IMR-90 (cell line): ENCODE data around the gene MAFF. TPM values are rescaled to one million over a fixed set of nuclear protein-coding genes. Genes with fewer than 3 reads are reported as not detected.

Experiments used
- ATAC-seq: fragments of 200-7000 bp; cut with Tn5 transposase; 2 replicates; pipeline ENCODE4 v1.9.1; 2020; ENCODE audit warnings: low read depth, mild to moderate bottlenecking, moderate library complexity
- BruUV-seq: library from RNA; stranded (reverse); fragments of 400-500 nt; replicated peaks from 2 replicates; lab custom pipeline; 2021; lab: Mats Ljungman, UMichigan
- CTCF ChIA-PET: fragments of 300-600 bp; formaldehyde crosslinking; extraction: SDS; loops from one replicate; lab custom pipeline; 2021; ENCODE audit warnings: antibody characterized with exemption; lab: Yijun Ruan, JAX
- POLR2A ChIA-PET: fragments of 300-600 bp; sonication (Branson Sonifier 250); formaldehyde crosslinking; loops from one replicate; lab custom pipeline; 2022; ENCODE audit warnings: antibody characterized with exemption; ENCODE audit not compliant: unreplicated experiment; lab: Charles Lee
- DNase-seq: peaks from one replicate; pipeline ENCODE4 v3.0.0; 2013
- H2AFZ ChIP-seq: replicated peaks from 2 replicates; pipeline ENCODE3; 2013; ENCODE audit warnings: low read length, mild to moderate bottlenecking; ENCODE audit not compliant: poor library complexity
- H2AK5ac ChIP-seq: 2 replicates; pipeline ENCODE4 v1.6.1; 2013; ENCODE audit warnings: low read depth, low read length, inconsistent platforms
- H2AK9ac ChIP-seq: replicated peaks from 2 replicates; pipeline ENCODE3; 2013; ENCODE audit warnings: mild to moderate bottlenecking, low read depth, low read length, moderate library complexity; ENCODE audit not compliant: poor library complexity
- H2BK120ac ChIP-seq: 2 replicates; pipeline ENCODE4 v1.6.1; 2013; ENCODE audit warnings: low read depth, low read length, inconsistent platforms
- H2BK15ac ChIP-seq: 3 replicates; pipeline ENCODE4 v1.6.1; 2013; ENCODE audit warnings: low read depth, low read length, inconsistent platforms
- H2BK20ac ChIP-seq: 2 replicates; pipeline ENCODE4 v1.6.1; 2013; ENCODE audit warnings: low read depth, mild to moderate bottlenecking, inconsistent platforms, low read length, moderate library complexity
- H2BK5ac ChIP-seq: 2 replicates; pipeline ENCODE4 v1.6.1; 2013; ENCODE audit warnings: mild to moderate bottlenecking, low read depth, low read length, inconsistent platforms; ENCODE audit not compliant: poor library complexity, severe bottlenecking
- H3K14ac ChIP-seq: replicated peaks from 2 replicates; pipeline ENCODE4 v1.6.1; 2013; ENCODE audit warnings: low read depth, low read length, inconsistent platforms
- H3K18ac ChIP-seq: 2 replicates; pipeline ENCODE4 v1.6.1; 2013; ENCODE audit warnings: low read depth, low read length, control low read depth
- H3K23ac ChIP-seq: 2 replicates; pipeline ENCODE4 v1.6.1; 2013; ENCODE audit warnings: low read depth, low read length, inconsistent platforms
- H3K27ac ChIP-seq: 2 replicates; pipeline ENCODE4 v1.5.1; 2013; ENCODE audit warnings: mild to moderate bottlenecking, control low read depth, low read length; ENCODE audit not compliant: insufficient read depth
- H3K27me3 ChIP-seq: 2 replicates; pipeline ENCODE4 v1.6.1; 2013; ENCODE audit warnings: low read length; ENCODE audit not compliant: control insufficient read depth, insufficient read depth
- H3K36me3 ChIP-seq: 2 replicates; pipeline ENCODE4 v1.6.1; 2013; ENCODE audit warnings: low read length, mixed read lengths; ENCODE audit not compliant: control insufficient read depth, insufficient read depth
- H3K4ac ChIP-seq: 2 replicates; pipeline ENCODE4 v1.6.1; 2013; ENCODE audit warnings: low read depth, low read length, inconsistent platforms
- H3K4me1 ChIP-seq: 2 replicates; pipeline ENCODE4 v1.6.1; 2013; ENCODE audit warnings: low read length, mixed read lengths; ENCODE audit not compliant: control insufficient read depth, insufficient read depth
- H3K4me2 ChIP-seq: 2 replicates; pipeline ENCODE4 v1.6.1; 2013; ENCODE audit warnings: low read depth, mild to moderate bottlenecking, control low read depth, low read length, moderate library complexity
- H3K4me3 ChIP-seq: 2 replicates; pipeline ENCODE4 v1.5.1; 2013; ENCODE audit warnings: low read depth, mild to moderate bottlenecking, control low read depth, low read length, moderate library complexity; ENCODE audit not compliant: insufficient read depth
- H3K56ac ChIP-seq: 2 replicates; pipeline ENCODE4 v1.6.1; 2013; ENCODE audit warnings: low read length, inconsistent platforms; ENCODE audit not compliant: insufficient read depth; ENCODE audit errors: extremely low read depth
- H3K79me1 ChIP-seq, 2 experiments: 2 replicates each; pipeline ENCODE4 v1.6.1; 2013; ENCODE audit warnings: low read length in 2 of 2, inconsistent platforms in 1 of 2, low read depth in 1 of 2
- H3K9ac ChIP-seq: 2 replicates; pipeline ENCODE4 v1.6.1; 2013; ENCODE audit warnings: low read depth, low read length, control low read depth
- H3K9me1 ChIP-seq: 2 replicates; pipeline ENCODE4 v1.6.1; 2013; ENCODE audit warnings: low read length, inconsistent platforms; ENCODE audit not compliant: insufficient read depth
- H3K9me3 ChIP-seq: 2 replicates; pipeline ENCODE4 v1.6.1; 2013; ENCODE audit warnings: low read length; ENCODE audit not compliant: control insufficient read depth, insufficient read depth
- H4K20me1 ChIP-seq: 2 replicates; pipeline ENCODE4 v1.6.1; 2013; ENCODE audit warnings: low read length, inconsistent platforms; ENCODE audit not compliant: insufficient read depth
- H4K5ac ChIP-seq: 2 replicates; pipeline ENCODE4 v1.6.1; 2013; ENCODE audit warnings: mild to moderate bottlenecking, low read depth, low read length, control low read depth
- H4K8ac ChIP-seq, 2 experiments: 2 replicates each; pipeline ENCODE4 v1.6.1; 2013; ENCODE audit warnings: low read depth in 2 of 2, low read length in 2 of 2, control low read depth in 1 of 2, inconsistent platforms in 1 of 2
- H4K91ac ChIP-seq: 2 replicates; pipeline ENCODE4 v1.6.1; 2013; ENCODE audit warnings: low read depth, low read length, inconsistent platforms; ENCODE audit not compliant: insufficient read depth
- CEBPB ChIP-seq: IDR thresholded peaks from 2 replicates; pipeline ENCODE4 v1.6.1; 2012; ENCODE audit warnings: low read depth, low read length, improper control_type of control experiment
- CHD1 ChIP-seq: IDR thresholded peaks from 2 replicates; pipeline ENCODE4 v1.6.1; 2012; ENCODE audit warnings: low read depth, low read length, improper control_type of control experiment
- MAFK ChIP-seq: IDR thresholded peaks from 2 replicates; pipeline ENCODE4 v1.6.1; 2012; ENCODE audit warnings: low read depth, low read length, improper control_type of control experiment
- MXI1 ChIP-seq: IDR thresholded peaks from 2 replicates; pipeline ENCODE4 v1.6.1; 2012; ENCODE audit warnings: low read depth, mild to moderate bottlenecking, low read length, moderate library complexity, borderline replicate concordance
- NFE2L2 ChIP-seq: fragments of 150-350 bp; IDR thresholded peaks from 2 replicates; pipeline ENCODE4 v1.6.1; 2016; ENCODE audit warnings: low read depth, mild to moderate bottlenecking, low read length
- POLR2A ChIP-seq: IDR thresholded peaks from 2 replicates; pipeline ENCODE4 v1.6.1; 2012; ENCODE audit warnings: mild to moderate bottlenecking, low read depth, low read length
- RCOR1 ChIP-seq: IDR thresholded peaks from 2 replicates; pipeline ENCODE4 v1.6.1; 2012; ENCODE audit warnings: mild to moderate bottlenecking, low read length, improper control_type of control experiment; ENCODE audit not compliant: insufficient replicate concordance
- SMC3 ChIP-seq: fragments of 150-350 bp; IDR thresholded peaks from 2 replicates; pipeline ENCODE4 v1.6.1; 2016; ENCODE audit warnings: low read depth, mild to moderate bottlenecking, antibody characterized with exemption, low read length, moderate library complexity
- USF2 ChIP-seq: fragments of 150-350 bp; IDR thresholded peaks from 2 replicates; pipeline ENCODE4 v1.6.1; 2017; ENCODE audit warnings: mild to moderate bottlenecking, antibody characterized with exemption, low read length, low read depth
- WGBS, 2 experiments: methylation state at CpG; one replicate each; pipeline versions ENCODE4 v1.1.5 to v1.1.7; 2013; ENCODE audit warnings: missing lambda C conversion rate in 2 of 2; ENCODE audit not compliant: insufficient read length in 1 of 2; ENCODE audit errors: extremely low coverage in 2 of 2; 5-methylcytosine and 5-hydroxymethylcytosine counted together
- dilution Hi-C: fragments of 300-500 bp; cut with HindIII; formaldehyde crosslinking; loops from one replicate; pipeline ENCODE4 v1.14.3; 2018; ENCODE audit warnings: low sequenced_read_pairs; ENCODE audit not compliant: unreplicated experiment
- in situ Hi-C: fragments of 300-500 bp; cut with MboI; formaldehyde crosslinking; loops from 3 replicates; pipeline ENCODE4 v1.14.3; 2019; ENCODE audit warnings: low sequenced_read_pairs, inconsistent platforms, mixed read lengths
- intact Hi-C: fragments of 100-400 bp; cut with micrococcal nuclease; formaldehyde crosslinking; loops from 2 replicates; pipeline ENCODE4 v1.10.0; 2022
- polyA plus RNA-seq, 3 experiments: library from polyadenylated mRNA; depleted of rRNA; stranded (reverse); fragments of >200 nt; gene quantifications; 2 replicates each; pipeline ENCODE4 v1.2.3, GENCODE V29; 2012; ENCODE audit warnings: low replicate concordance in 1 of 3
- total RNA-seq: library from RNA; depleted of rRNA; stranded (reverse); fragments of >200 nt; gene quantifications from 2 replicates; pipeline ENCODE4 v1.2.3, GENCODE V29; 2012
- TF ChIP-seq, protein P1 (sequence below): conservative IDR thresholded peaks from 2 replicates; pipeline ENCODE4 v1.5.1; 2012; ENCODE audit warnings: mild to moderate bottlenecking, low read depth, low read length, improper control_type of control experiment

MAFF gene
- total and polyA plus RNA-seq, 2 of the 4 experiments (the other 2 are of a cell fraction) = 18.3 to 25.9 TPM

DNA sequence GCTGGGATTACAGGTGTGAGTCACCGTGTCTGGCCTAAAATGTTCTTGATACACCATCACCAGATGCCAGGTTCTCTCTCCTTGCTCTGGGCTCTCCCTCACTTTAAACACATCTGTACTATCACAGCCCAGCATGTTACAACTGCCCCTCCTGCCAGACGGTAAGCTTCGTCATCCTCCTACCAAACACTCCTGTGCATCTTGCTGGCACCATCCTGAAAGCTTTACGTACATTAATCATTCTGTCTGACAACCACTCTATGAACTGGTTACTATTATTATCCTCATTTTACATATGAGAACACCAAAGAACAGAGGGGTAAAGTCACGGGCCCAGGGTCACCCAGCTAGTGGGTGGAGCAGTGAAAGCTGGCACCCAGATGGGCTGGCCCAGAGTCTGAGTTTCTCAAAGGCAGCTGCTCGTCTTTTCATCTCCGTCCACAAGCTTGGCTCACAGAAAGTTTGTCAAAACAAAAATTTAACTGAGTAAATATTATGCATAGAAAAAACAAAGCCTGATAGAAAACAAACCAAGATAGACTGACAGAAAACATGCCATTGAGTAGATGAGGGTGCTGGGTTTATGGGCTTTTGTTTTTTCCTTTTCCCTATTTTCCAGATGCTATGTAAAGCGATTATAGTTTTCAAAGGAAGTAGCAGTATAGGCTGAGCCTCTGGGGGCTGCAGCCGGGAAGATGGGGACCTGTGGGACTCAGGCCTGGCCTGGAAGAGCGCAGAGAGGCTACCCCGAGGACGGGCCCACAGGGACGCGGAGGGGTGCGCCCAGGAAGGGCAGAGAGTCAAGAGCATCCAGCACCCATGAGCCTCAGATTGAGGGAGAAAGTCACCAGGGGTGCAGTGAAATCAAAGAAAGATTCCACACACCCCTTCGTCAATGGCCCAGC lies 29.6 kb upstream of the MAFF start (continued):
- TF ChIP-seq RCOR1 = no peak
- no peak for TF ChIP-seq MAFK

GRCh38 chr22:38172832-38173640 lies 28.8 kb upstream of the MAFF start:
- Histone ChIP-seq H2BK15ac (peak overlapping the region; percentile 84; the same call in 2 of the 3 replicates), H4K20me1 (no peaks in the 10 kb centered on the region), H2BK20ac (peak overlapping the region; percentile 46), H2AK5ac (peak overlapping the region; percentile 82), H3K27me3 (no peaks in the 10 kb centered on the region), H2BK5ac (peak overlapping the region; percentile 3), H3K79me1 (peaks cover 0 to 27% of the 10 kb centered on the region in 2 experiments; a peak in 2 of 4 replicates), H2AFZ (peak overlapping the region; percentile 79), H2BK120ac (peak overlapping the region; percentile 29), H3K14ac (peak overlapping the region; percentile 51), H4K5ac (peak overlapping the region; percentile 69), H3K9me3 (no peaks in the 10 kb centered on the region), H3K4me2 (peak overlapping the region; percentile 14; the same call in 1 of the 2 replicates), H3K27ac (peak overlapping the region; percentile 30), H3K9me1 (peaks cover 25% of the 10 kb centered on the region), H4K8ac (peak overlapping the region; percentile 12 to 79; a peak in 3 of 4 replicates), H3K18ac (peak overlapping the region; percentile 47), H3K9ac (no peak overlapping the region), H4K91ac (peak overlapping the region; percentile 81), H3K36me3 (no peaks in the 10 kb centered on the region), H3K23ac (peak overlapping the region; percentile 23; the same call in 1 of the 2 replicates), H3K4me1 (peaks cover 26% of the 10 kb centered on the region), H3K4me3 (no peak overlapping the region), H3K4ac (peak overlapping the region; percentile 43), H2AK9ac (peak overlapping the region; percentile 85), H3K56ac (no peak overlapping the region)
- in situ Hi-C loops = no loop called here
- DNase-seq = peak; percentile 65
- intact Hi-C loops = no loop called here
- ChIA-PET POLR2A (interaction anchor here (0.6 kb wide), 1 partner anchor 42 kb away, joined by 3 read pairs; no protein-coding TSS in a partner anchor), CTCF (no interaction called here)
- dilution Hi-C loops = no loop called here
- no TSS peak for BruUV-seq
- 0% methylated on average over 2 of the region's 16 CpGs; no CpG with 5 or more reads in 1 of the 2 experiments for WGBS, 2 experiments
- 0 out of 2 replicates have a peak, but pooled peaks have one; percentile 3 for ATAC-seq
- TF ChIP-seq RCOR1 = no peak
- 0 out of 2 replicates have a peak, but pooled peaks have one; percentile 22 for TF ChIP-seq MXI1
- TF ChIP-seq CEBPB = peak; percentile 96
- TF ChIP-seq NFE2L2 = no peak
- no peak for TF ChIP-seq CHD1
- TF ChIP-seq USF2 = no peak
- no peak for TF ChIP-seq SMC3
- no peak for TF ChIP-seq POLR2A
- TF ChIP-seq, protein P1, sequence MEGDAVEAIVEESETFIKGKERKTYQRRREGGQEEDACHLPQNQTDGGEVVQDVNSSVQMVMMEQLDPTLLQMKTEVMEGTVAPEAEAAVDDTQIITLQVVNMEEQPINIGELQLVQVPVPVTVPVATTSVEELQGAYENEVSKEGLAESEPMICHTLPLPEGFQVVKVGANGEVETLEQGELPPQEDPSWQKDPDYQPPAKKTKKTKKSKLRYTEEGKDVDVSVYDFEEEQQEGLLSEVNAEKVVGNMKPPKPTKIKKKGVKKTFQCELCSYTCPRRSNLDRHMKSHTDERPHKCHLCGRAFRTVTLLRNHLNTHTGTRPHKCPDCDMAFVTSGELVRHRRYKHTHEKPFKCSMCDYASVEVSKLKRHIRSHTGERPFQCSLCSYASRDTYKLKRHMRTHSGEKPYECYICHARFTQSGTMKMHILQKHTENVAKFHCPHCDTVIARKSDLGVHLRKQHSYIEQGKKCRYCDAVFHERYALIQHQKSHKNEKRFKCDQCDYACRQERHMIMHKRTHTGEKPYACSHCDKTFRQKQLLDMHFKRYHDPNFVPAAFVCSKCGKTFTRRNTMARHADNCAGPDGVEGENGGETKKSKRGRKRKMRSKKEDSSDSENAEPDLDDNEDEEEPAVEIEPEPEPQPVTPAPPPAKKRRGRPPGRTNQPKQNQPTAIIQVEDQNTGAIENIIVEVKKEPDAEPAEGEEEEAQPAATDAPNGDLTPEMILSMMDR = no peak
